ENCODE data around the gene LHX4. TPM values are rescaled to one million over a fixed set of nuclear protein-coding genes. Genes with fewer than 3 reads are reported as not detected.

LHX4 gene
- total RNA-seq, 1 experiment from 2014 or later: 0.12 TPM

- DNase-seq (ENCODE audit: low read depth): no peak
Observed at GRCh38 chr1:180243517-180244221, 13.6 kb downstream of the LHX4 start.

GRCh38 chr1:180244840-180245239 is 14.8 kb downstream of the LHX4 start:
- no peak for DNase-seq (ENCODE audit: low read depth)

GRCh38 chr1:180246579-180246978 is 16.5 kb downstream of the LHX4 start:
- DNase-seq (ENCODE audit: low read depth): no peak

GRCh38 chr1:180247061-180247460 is 17.0 kb downstream of the LHX4 start:
- no peak for DNase-seq (ENCODE audit: low read depth)

- DNase-seq (ENCODE audit: low read depth): no peak
Observed at GRCh38 chr1:180247580-180247979, 17.5 kb downstream of the LHX4 start.

- no peak for DNase-seq (ENCODE audit: low read depth)
Observed at GRCh38 chr1:180248176-180248575, 18.1 kb downstream of the LHX4 start.

- no peak for DNase-seq (ENCODE audit: low read depth)
Observed at GRCh38 chr1:180248731-180249681, 18.9 kb downstream of the LHX4 start.

- DNase-seq (ENCODE audit: low read depth): no peak
Observed at GRCh38 chr1:180249725-180250498, 19.8 kb downstream of the LHX4 start.

GRCh38 chr1:180250499-180250770 is 20.4 kb downstream of the LHX4 start:
- DNase-seq (ENCODE audit: low read depth): no peak

- DNase-seq (ENCODE audit: low read depth): no peak
Observed at GRCh38 chr1:180250883-180251509, 20.9 kb downstream of the LHX4 start.

GRCh38 chr1:180251526-180252305 is 21.7 kb downstream of the LHX4 start:
- DNase-seq (ENCODE audit: low read depth): no peak

- DNase-seq (ENCODE audit: low read depth): peak; percentile 45
Observed at GRCh38 chr1:180252638-180253536, 22.8 kb downstream of the LHX4 start.

- DNase-seq (ENCODE audit: low read depth): no peak
Observed at GRCh38 chr1:180253585-180254495, 23.8 kb downstream of the LHX4 start.

GRCh38 chr1:180254496-180254819 is 24.4 kb downstream of the LHX4 start:
- no peak for DNase-seq (ENCODE audit: low read depth)

- no peak for DNase-seq (ENCODE audit: low read depth)
Observed at GRCh38 chr1:180254854-180255253, 24.8 kb downstream of the LHX4 start.

GRCh38 chr1:180255536-180256340 is 25.7 kb downstream of the LHX4 start:
- DNase-seq (ENCODE audit: low read depth): no peak

GRCh38 chr1:180256341-180257027 is 26.4 kb downstream of the LHX4 start:
- no peak for DNase-seq (ENCODE audit: low read depth)

- no peak for DNase-seq (ENCODE audit: low read depth)
Observed at GRCh38 chr1:180257028-180257386, 26.9 kb downstream of the LHX4 start.

All from RPMI7951 (cell line).